Left lung (tissue), 10 donors: ENCODE results near the gene PDHX. TPM values are rescaled to one million over a fixed set of nuclear protein-coding genes. Genes with fewer than 3 reads are reported as not detected.

Source experiments
- ATAC-seq: fragments of 200-7000 bp; cut with Tn5 transposase; one replicate; pipeline ENCODE4 v1.9.1; 2020; ENCODE audit warnings: moderate library complexity
- DNase-seq, 4 donors: peaks; one replicate each; pipeline ENCODE4 v3.0.0-alpha.2; 2013 to 2020
- H3K27ac ChIP-seq, 2 donors: fragments of 200-600 bp; sonication (generic) in 1 of 2; one replicate each; pipeline versions ENCODE4 v1.5.0 to v1.8.0; 2020 to 2021
- H3K27me3 ChIP-seq, 2 donors: fragments of 200-600 bp; sonication (generic) in 1 of 2; one replicate each; pipeline versions ENCODE4 v1.5.0 to v1.8.0; 2020 to 2021
- H3K36me3 ChIP-seq, 2 donors: fragments of 200-600 bp; sonication (generic) in 1 of 2; one replicate each; pipeline versions ENCODE4 v1.5.0 to v1.8.0; 2020 to 2021
- H3K4me1 ChIP-seq, 2 donors: fragments of 200-600 bp; one replicate each; pipeline ENCODE4 v1.8.0; 2021
- H3K4me3 ChIP-seq, 2 donors: fragments of 200-600 bp; sonication (generic) in 1 of 2; one replicate each; pipeline versions ENCODE4 v1.5.0 to v1.8.0; 2020 to 2021; ENCODE audit warnings: mild to moderate bottlenecking in 1 of 2
- H3K9me3 ChIP-seq, 2 donors: fragments of 200-600 bp; sonication (generic) in 1 of 2; one replicate each; pipeline versions ENCODE4 v1.5.0 to v1.8.0; 2020 to 2021
- intact Hi-C, 2 donors: fragments of 100-400 bp; cut with DNase I; formaldehyde crosslinking; loops; one replicate each; pipeline versions ENCODE4 v1.11.2 to v1.14.2; 2022
- polyA plus RNA-seq, 6 donors: library from polyadenylated mRNA; unstranded; fragments of 120-200 nt; gene quantifications; one replicate each; pipeline ENCODE4 v1.2.1, GENCODE V29; 2013; ENCODE audit not compliant: insufficient read length in 6 of 6
- total RNA-seq, 2 donors: library from RNA; stranded (reverse); fragmentation: NEBNext Ultra II Directional; extraction: Animal tissue kit (Norgen Biotek cat#: 25700); gene quantifications; one replicate each; pipeline ENCODE4 v1.2.1, GENCODE V29; 2021
- TF ChIP-seq, protein P1 (sequence below), 2 donors: fragments of 200-600 bp; sonication (generic) in 1 of 2; IDR thresholded peaks; one replicate each; pipeline versions ENCODE4 v1.5.0 to v1.8.0; 2021; ENCODE audit warnings: antibody characterized with exemption in 2 of 2
- donor health status: DM: no; HTN: yes; CAD: no.
- donor health status: DM: no; HTN: no; CAD: no.

The PDHX gene
- total and polyA plus RNA-seq, 8 donors: 31.8 to 41.7 (median 35.0) TPM

- ATAC-seq: no peak
- Histone ChIP-seq H3K27me3 (no peaks in the 10 kb centered on the region), H3K4me3 (no peak overlapping the region), H3K36me3 (peaks cover 0 to 23% of the 10 kb centered on the region in 2 donors), H3K4me1 (no peaks in the 10 kb centered on the region), H3K27ac (no peak overlapping the region), H3K9me3 (no peaks in the 10 kb centered on the region)
- no peak for DNase-seq
- TF ChIP-seq, protein P1, sequence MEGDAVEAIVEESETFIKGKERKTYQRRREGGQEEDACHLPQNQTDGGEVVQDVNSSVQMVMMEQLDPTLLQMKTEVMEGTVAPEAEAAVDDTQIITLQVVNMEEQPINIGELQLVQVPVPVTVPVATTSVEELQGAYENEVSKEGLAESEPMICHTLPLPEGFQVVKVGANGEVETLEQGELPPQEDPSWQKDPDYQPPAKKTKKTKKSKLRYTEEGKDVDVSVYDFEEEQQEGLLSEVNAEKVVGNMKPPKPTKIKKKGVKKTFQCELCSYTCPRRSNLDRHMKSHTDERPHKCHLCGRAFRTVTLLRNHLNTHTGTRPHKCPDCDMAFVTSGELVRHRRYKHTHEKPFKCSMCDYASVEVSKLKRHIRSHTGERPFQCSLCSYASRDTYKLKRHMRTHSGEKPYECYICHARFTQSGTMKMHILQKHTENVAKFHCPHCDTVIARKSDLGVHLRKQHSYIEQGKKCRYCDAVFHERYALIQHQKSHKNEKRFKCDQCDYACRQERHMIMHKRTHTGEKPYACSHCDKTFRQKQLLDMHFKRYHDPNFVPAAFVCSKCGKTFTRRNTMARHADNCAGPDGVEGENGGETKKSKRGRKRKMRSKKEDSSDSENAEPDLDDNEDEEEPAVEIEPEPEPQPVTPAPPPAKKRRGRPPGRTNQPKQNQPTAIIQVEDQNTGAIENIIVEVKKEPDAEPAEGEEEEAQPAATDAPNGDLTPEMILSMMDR (IDR thresholded peaks at IDR 0.05): no peak
- intact Hi-C loops: no loop called here
Measured at GRCh38 chr11:34964610-34965331, 48.4 kb downstream of the PDHX start.

- no peak for ATAC-seq
- Histone ChIP-seq H3K36me3 (peaks cover 0 to 27% of the 10 kb centered on the region in 2 donors), H3K4me1 (no peaks in the 10 kb centered on the region), H3K4me3 (no peak overlapping the region), H3K27ac (no peak overlapping the region), H3K9me3 (no peaks in the 10 kb centered on the region), H3K27me3 (no peaks in the 10 kb centered on the region)
- DNase-seq: no peak
- TF ChIP-seq, protein P1 (IDR thresholded peaks at IDR 0.05): no peak
- intact Hi-C loops: no loop called here
Measured at GRCh38 chr11:34968862-34969261, 52.4 kb downstream of the PDHX start.

- intact Hi-C loops: no loop called here
- Histone ChIP-seq H3K27ac (no peak overlapping the region), H3K4me1 (no peaks in the 10 kb centered on the region), H3K4me3 (no peak overlapping the region), H3K27me3 (no peaks in the 10 kb centered on the region), H3K9me3 (no peaks in the 10 kb centered on the region), H3K36me3 (peaks cover 0 to 35% of the 10 kb centered on the region in 2 donors)
- ATAC-seq: no peak
- TF ChIP-seq, protein P1 (IDR thresholded peaks at IDR 0.05): no peak
- DNase-seq: no peak
Measured at GRCh38 chr11:34970033-34970432, 53.6 kb downstream of the PDHX start.

GRCh38 chr11:34970480-34970879 is 54.1 kb downstream of the PDHX start:
- Histone ChIP-seq H3K27me3 (no peaks in the 10 kb centered on the region), H3K27ac (peak overlapping the region in 1 of 2 donors; percentile 1), H3K36me3 (peaks cover 0 to 35% of the 10 kb centered on the region in 2 donors), H3K4me3 (no peak overlapping the region), H3K4me1 (no peaks in the 10 kb centered on the region), H3K9me3 (no peaks in the 10 kb centered on the region)
- intact Hi-C loops: no loop called here
- TF ChIP-seq, protein P1 (IDR thresholded peaks at IDR 0.05): no peak
- ATAC-seq (no peak), DNase-seq (no peak)

GRCh38 chr11:34971928-34972327 is 55.5 kb downstream of the PDHX start:
- Histone ChIP-seq H3K36me3 (peaks cover 0 to 29% of the 10 kb centered on the region in 2 donors), H3K27me3 (no peaks in the 10 kb centered on the region), H3K4me1 (peaks cover under 1 to 3% of the 10 kb centered on the region in 2 donors), H3K9me3 (no peaks in the 10 kb centered on the region), H3K27ac (no peak overlapping the region), H3K4me3 (no peak overlapping the region)
- ATAC-seq (no peak), DNase-seq (no peak)
- intact Hi-C loops: no loop called here
- TF ChIP-seq, protein P1 (IDR thresholded peaks at IDR 0.05): no peak
